Activated naive CD4-positive, alpha-beta T cell treated with anti-CD3 and anti-CD28 coated beads, Interleukin-2, amount 10 ng/mL, durations not matched to agents 7 days and 5 days (primary cell): Measurements from ENCODE around the gene CYTH4.

ENCODE experiments used
- CTCF ChIA-PET: fragments of 350-600 bp; sonication (Branson Sonifier 250); formaldehyde crosslinking; loops from one replicate; lab custom pipeline; 2021; ENCODE audit warnings: antibody characterized with exemption; lab: Charles Lee
- DNase-seq: peaks from one replicate; pipeline ENCODE4 v3.0.0-alpha.2; 2020
- H3K27ac Mint-ChIP-seq: one replicate; pipeline ENCODE4 v1.8.0; 2021; ENCODE audit warnings: mild to moderate bottlenecking, moderate library complexity, mixed read lengths
- H3K27me3 Mint-ChIP-seq: one replicate; pipeline ENCODE4 v1.8.0; 2021; ENCODE audit warnings: mild to moderate bottlenecking, mixed read lengths
- H3K36me3 Mint-ChIP-seq: one replicate; pipeline ENCODE4 v1.8.0; 2021; ENCODE audit warnings: mixed read lengths
- H3K4me1 Mint-ChIP-seq: one replicate; pipeline ENCODE4 v1.8.0; 2021; ENCODE audit warnings: mixed read lengths
- H3K4me3 Mint-ChIP-seq: one replicate; pipeline ENCODE4 v1.8.0; 2021; ENCODE audit warnings: mild to moderate bottlenecking, moderate library complexity, mixed read lengths
- H3K9me3 Mint-ChIP-seq: one replicate; pipeline ENCODE4 v1.8.0; 2021; ENCODE audit warnings: mixed read lengths

The CYTH4 gene

GRCh38 chr22:37295213-37295886 lies 13.0 kb downstream of the CYTH4 start:
- H3K9me3 Mint-ChIP-seq = peaks cover 2% of the 10 kb centered on the region
- peak overlapping the region; percentile 84 for H3K27ac Mint-ChIP-seq
- H3K27me3 Mint-ChIP-seq = no peaks in the 10 kb centered on the region
- H3K36me3 Mint-ChIP-seq = peaks cover 87% of the 10 kb centered on the region
- H3K4me1 Mint-ChIP-seq = peaks cover 84% of the 10 kb centered on the region
- no peak overlapping the region for H3K4me3 Mint-ChIP-seq
- peak; percentile 50 for DNase-seq
- CTCF ChIA-PET = interaction anchor here (1.2 to 1.3 kb wide), 2 partner anchors 11 to 28 kb away, joined by 3 to 4 read pairs; no protein-coding TSS in a partner anchor

- CTCF ChIA-PET = interaction anchor here (1.2 to 1.3 kb wide), 2 partner anchors 10 to 28 kb away, joined by 3 to 4 read pairs; no protein-coding TSS in a partner anchor
- no peak for DNase-seq
- no peaks in the 10 kb centered on the region for H3K27me3 Mint-ChIP-seq
- H3K4me3 Mint-ChIP-seq = no peak overlapping the region
- H3K9me3 Mint-ChIP-seq = peaks cover 2% of the 10 kb centered on the region
- H3K4me1 Mint-ChIP-seq = peaks cover 85% of the 10 kb centered on the region
- H3K27ac Mint-ChIP-seq = peak overlapping the region; percentile 84
- H3K36me3 Mint-ChIP-seq = peaks cover 88% of the 10 kb centered on the region
Measured at GRCh38 chr22:37295946-37296345, 13.6 kb downstream of the CYTH4 start.

GRCh38 chr22:37298748-37299495 lies 16.6 kb downstream of the CYTH4 start:
- peaks cover 93% of the 10 kb centered on the region for H3K4me1 Mint-ChIP-seq
- peaks cover 87% of the 10 kb centered on the region for H3K36me3 Mint-ChIP-seq
- DNase-seq = no peak
- CTCF ChIA-PET = interaction anchor here (1.1 to 1.4 kb wide), 2 partner anchors 11 to 13 kb away, joined by 3 read pairs; no protein-coding TSS in a partner anchor
- H3K27ac Mint-ChIP-seq = peak overlapping the region; percentile 96
- no peaks in the 10 kb centered on the region for H3K27me3 Mint-ChIP-seq
- H3K9me3 Mint-ChIP-seq = no peaks in the 10 kb centered on the region
- H3K4me3 Mint-ChIP-seq = no peak overlapping the region

GRCh38 chr22:37299969-37300509 lies 17.7 kb downstream of the CYTH4 start:
- Mint-ChIP-seq H3K36me3 (peaks cover 87% of the 10 kb centered on the region), H3K4me1 (peaks cover 94% of the 10 kb centered on the region), H3K27ac (peak overlapping the region; percentile 96), H3K9me3 (no peaks in the 10 kb centered on the region), H3K4me3 (peak overlapping the region; percentile 70), H3K27me3 (no peaks in the 10 kb centered on the region)
- DNase-seq = no peak
- CTCF ChIA-PET = interaction anchor here (1.1 to 1.4 kb wide), 4 partner anchors 10 to 150 kb away, joined by 3 to 8 read pairs (median 4); no protein-coding TSS in a partner anchor

GRCh38 chr22:37300551-37301017 lies 18.3 kb downstream of the CYTH4 start:
- CTCF ChIA-PET = interaction anchor here (1.1 kb wide), 3 partner anchors 9 to 150 kb away, joined by 3 to 8 read pairs (median 4); no protein-coding TSS in a partner anchor
- peak; percentile 75 for DNase-seq
- no peaks in the 10 kb centered on the region for H3K9me3 Mint-ChIP-seq
- H3K27me3 Mint-ChIP-seq = no peaks in the 10 kb centered on the region
- H3K4me3 Mint-ChIP-seq = peak overlapping the region; percentile 70
- peak overlapping the region; percentile 96 for H3K27ac Mint-ChIP-seq
- peaks cover 87% of the 10 kb centered on the region for H3K36me3 Mint-ChIP-seq
- peaks cover 94% of the 10 kb centered on the region for H3K4me1 Mint-ChIP-seq

GRCh38 chr22:37301144-37301830 lies 19.0 kb downstream of the CYTH4 start:
- no peak for DNase-seq
- H3K4me3 Mint-ChIP-seq = peak overlapping the region; percentile 70
- peaks cover 97% of the 10 kb centered on the region for H3K4me1 Mint-ChIP-seq
- H3K9me3 Mint-ChIP-seq = no peaks in the 10 kb centered on the region
- no peaks in the 10 kb centered on the region for H3K27me3 Mint-ChIP-seq
- H3K27ac Mint-ChIP-seq = peak overlapping the region; percentile 96
- CTCF ChIA-PET = interaction anchor here (1.1 kb wide), 3 partner anchors 8 to 151 kb away, joined by 3 to 8 read pairs (median 4); no protein-coding TSS in a partner anchor
- H3K36me3 Mint-ChIP-seq = peaks cover 88% of the 10 kb centered on the region

- Mint-ChIP-seq H3K27ac (peak overlapping the region; percentile 96), H3K36me3 (peaks cover 80% of the 10 kb centered on the region), H3K27me3 (no peaks in the 10 kb centered on the region), H3K9me3 (no peaks in the 10 kb centered on the region), H3K4me1 (peaks cover 97% of the 10 kb centered on the region), H3K4me3 (no peak overlapping the region)
- DNase-seq = no peak
- CTCF ChIA-PET = no interaction called here
Measured at GRCh38 chr22:37302674-37303555, 20.6 kb downstream of the CYTH4 start.

- Mint-ChIP-seq H3K27me3 (no peaks in the 10 kb centered on the region), H3K27ac (peak overlapping the region; percentile 86), H3K4me1 (peaks cover 97% of the 10 kb centered on the region), H3K4me3 (no peak overlapping the region), H3K9me3 (no peaks in the 10 kb centered on the region), H3K36me3 (peaks cover 80% of the 10 kb centered on the region)
- DNase-seq = peak; percentile 50
- CTCF ChIA-PET = interaction anchor here (1.4 kb wide), 1 partner anchor 44 kb away, joined by 6 read pairs; no protein-coding TSS in a partner anchor
Measured at GRCh38 chr22:37303821-37304274, 21.5 kb downstream of the CYTH4 start.

GRCh38 chr22:37304595-37305343 lies 22.5 kb downstream of the CYTH4 start:
- no peaks in the 10 kb centered on the region for H3K27me3 Mint-ChIP-seq
- H3K9me3 Mint-ChIP-seq = no peaks in the 10 kb centered on the region
- peak overlapping the region; percentile 100 for H3K27ac Mint-ChIP-seq
- H3K36me3 Mint-ChIP-seq = peaks cover 81% of the 10 kb centered on the region
- peaks cover 97% of the 10 kb centered on the region for H3K4me1 Mint-ChIP-seq
- CTCF ChIA-PET = interaction anchor here (1.0 to 1.6 kb wide), 3 partner anchors 45 to 124 kb away, joined by 3 to 6 read pairs (median 3); no protein-coding TSS in a partner anchor
- DNase-seq = no peak
- no peak overlapping the region for H3K4me3 Mint-ChIP-seq

GRCh38 chr22:37305887-37306286 lies 23.6 kb downstream of the CYTH4 start:
- H3K4me3 Mint-ChIP-seq = no peak overlapping the region
- CTCF ChIA-PET = interaction anchor here (1.3 to 1.6 kb wide), 3 partner anchors 10 to 123 kb away, joined by 3 read pairs; no protein-coding TSS in a partner anchor
- H3K27me3 Mint-ChIP-seq = no peaks in the 10 kb centered on the region
- H3K27ac Mint-ChIP-seq = peak overlapping the region; percentile 100
- H3K9me3 Mint-ChIP-seq = no peaks in the 10 kb centered on the region
- DNase-seq = no peak
- peaks cover 97% of the 10 kb centered on the region for H3K4me1 Mint-ChIP-seq
- H3K36me3 Mint-ChIP-seq = peaks cover 82% of the 10 kb centered on the region

- CTCF ChIA-PET = interaction anchor here (1.3 to 1.5 kb wide), 2 partner anchors 10 to 23 kb away, joined by 3 read pairs; no protein-coding TSS in a partner anchor
- H3K4me3 Mint-ChIP-seq = peak overlapping the region; percentile 68
- peaks cover 96% of the 10 kb centered on the region for H3K4me1 Mint-ChIP-seq
- no peaks in the 10 kb centered on the region for H3K27me3 Mint-ChIP-seq
- H3K27ac Mint-ChIP-seq = peak overlapping the region; percentile 100
- peaks cover 80% of the 10 kb centered on the region for H3K36me3 Mint-ChIP-seq
- no peak for DNase-seq
- H3K9me3 Mint-ChIP-seq = no peaks in the 10 kb centered on the region
Measured at GRCh38 chr22:37306494-37306829, 24.2 kb downstream of the CYTH4 start.
